Skeletal muscle cell (primary cell): ENCODE results near the gene ANKS1B.
"Not testable (repeated sequence)": the region's sequence is repeated elsewhere in the genome, so short reads cannot be mapped to it uniquely, and the experiment has no call there.

Experiments used
- DNase-seq: peaks from one replicate; pipeline ENCODE4 v3.0.0-alpha.2; 2010; ENCODE audit warnings: low read depth
- H3K4me3 ChIP-seq: 2 replicates; pipeline ENCODE4 v1.5.1; 2011; ENCODE audit warnings: low read depth, mild to moderate bottlenecking, control low read depth, low read length, moderate library complexity

ANKS1B gene

DNA sequence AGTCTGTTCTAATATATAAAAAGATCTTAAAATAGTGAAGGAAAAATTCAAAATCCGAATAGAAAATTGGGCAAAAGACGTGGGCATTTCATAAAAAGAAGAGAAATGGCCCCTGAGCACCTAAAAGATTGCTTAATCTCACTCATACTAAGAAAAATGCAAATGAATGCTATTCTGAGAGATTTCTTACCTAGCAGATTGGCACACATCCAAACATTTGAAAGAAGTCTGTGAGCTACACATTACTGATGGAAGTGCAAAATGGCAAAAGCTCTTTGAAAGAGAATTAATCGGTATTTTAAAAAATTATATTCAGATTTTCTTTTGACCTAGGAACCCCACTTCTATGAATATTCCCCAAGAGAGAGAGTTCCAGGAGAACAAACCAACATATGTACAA is 617.6 kb downstream of the ANKS1B start:
- no peak overlapping the region for H3K4me3 ChIP-seq
- no peak for DNase-seq

DNA sequence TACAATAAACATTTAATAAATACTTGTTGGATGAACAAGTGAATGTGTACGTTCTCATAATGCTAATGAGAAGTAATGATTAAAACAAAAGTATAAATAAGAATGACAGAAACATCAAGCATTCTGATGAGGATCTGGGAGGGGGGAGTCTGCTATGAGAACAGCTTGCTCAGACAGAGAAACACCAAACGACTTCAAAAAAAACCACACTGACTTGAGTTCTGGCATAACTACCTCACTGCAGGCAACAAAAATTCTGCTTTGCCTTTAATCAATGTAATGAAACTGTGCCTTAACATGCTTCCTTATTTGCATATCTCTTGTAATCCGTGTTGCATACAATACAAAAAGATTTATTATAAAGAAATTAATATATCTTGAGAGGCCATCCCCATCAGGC is 632.5 kb downstream of the ANKS1B start:
- H3K4me3 ChIP-seq, result no peak overlapping the region
- DNase-seq, result no peak

- no peak for DNase-seq
- no peak overlapping the region for H3K4me3 ChIP-seq
Measured at GRCh38 chr12:99343960-99344359, 640.8 kb downstream of the ANKS1B start.

GRCh38 chr12:99339663-99340062 is 645.1 kb downstream of the ANKS1B start:
- H3K4me3 ChIP-seq, result no peak overlapping the region
- DNase-seq, result no peak

DNA sequence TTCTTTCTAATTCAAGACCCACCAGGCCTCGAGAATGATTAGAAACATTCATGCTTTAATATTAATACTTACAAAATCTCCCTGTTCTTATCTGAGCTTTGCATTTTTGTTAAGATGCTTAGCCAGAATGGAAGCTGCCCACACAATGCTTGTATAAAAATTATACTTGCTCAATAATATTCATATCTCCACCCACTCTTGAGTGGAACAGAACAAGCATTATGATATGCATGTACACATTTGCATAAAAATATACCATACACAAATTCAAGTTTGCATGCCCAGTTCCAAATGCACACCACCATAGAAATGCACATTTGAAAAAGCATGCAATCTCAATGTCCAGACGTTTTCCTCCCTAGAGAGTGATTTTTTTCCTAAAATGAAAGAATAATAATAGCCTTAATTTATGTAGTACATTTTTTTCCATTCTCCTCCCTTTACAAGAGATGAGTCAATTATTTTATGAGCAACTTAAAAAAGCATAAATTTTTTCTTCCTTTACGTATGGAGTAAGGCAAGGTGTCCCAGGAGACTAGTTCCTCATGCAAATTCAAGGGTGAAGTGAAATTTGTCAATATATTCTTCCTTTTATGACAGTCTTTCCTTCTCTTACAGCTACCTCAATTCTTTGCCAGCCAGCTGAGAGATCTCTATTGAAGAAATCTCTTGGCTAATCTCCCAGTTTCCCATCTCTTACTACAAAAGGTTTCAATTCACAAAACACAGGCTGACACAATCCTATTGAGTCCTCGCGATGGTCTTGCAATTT is 650.3 kb downstream of the ANKS1B start:
- no peak overlapping the region for H3K4me3 ChIP-seq
- no peak for DNase-seq

DNA sequence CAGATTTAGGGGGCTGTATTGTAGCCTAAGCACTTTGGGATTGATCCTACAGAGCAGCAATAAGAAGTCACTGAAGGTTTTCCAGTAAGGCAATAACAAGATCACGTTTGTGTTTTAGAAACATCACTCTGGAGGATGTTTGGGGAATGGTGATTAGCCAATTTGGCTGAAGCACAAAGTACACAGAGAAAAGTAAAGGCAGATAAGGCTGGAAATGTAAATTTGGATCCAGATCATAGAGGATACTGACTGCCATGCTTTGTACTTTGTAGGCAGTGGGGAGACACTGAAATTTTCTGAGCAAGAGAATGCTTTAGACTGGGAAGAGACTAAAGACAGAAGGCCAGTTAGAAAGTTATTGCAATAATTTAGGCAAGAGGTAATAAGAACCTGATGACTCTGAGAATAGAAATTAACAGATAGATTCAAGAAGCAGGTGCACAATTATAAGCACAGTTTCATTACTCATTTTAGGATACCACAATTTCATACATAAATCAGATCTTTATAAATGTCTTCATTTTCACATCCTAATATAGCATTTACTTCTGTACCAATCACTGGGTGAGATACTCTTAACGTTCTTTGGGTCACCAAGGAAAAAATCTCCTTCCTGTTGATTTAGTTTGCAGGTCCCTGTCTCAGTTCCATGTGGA is 651.7 kb downstream of the ANKS1B start:
- H3K4me3 ChIP-seq, result no peak overlapping the region
- DNase-seq, result no peak

- no peak overlapping the region for H3K4me3 ChIP-seq
- no peak for DNase-seq
Measured at GRCh38 chr12:99330216-99330615, 654.5 kb downstream of the ANKS1B start.

DNA sequence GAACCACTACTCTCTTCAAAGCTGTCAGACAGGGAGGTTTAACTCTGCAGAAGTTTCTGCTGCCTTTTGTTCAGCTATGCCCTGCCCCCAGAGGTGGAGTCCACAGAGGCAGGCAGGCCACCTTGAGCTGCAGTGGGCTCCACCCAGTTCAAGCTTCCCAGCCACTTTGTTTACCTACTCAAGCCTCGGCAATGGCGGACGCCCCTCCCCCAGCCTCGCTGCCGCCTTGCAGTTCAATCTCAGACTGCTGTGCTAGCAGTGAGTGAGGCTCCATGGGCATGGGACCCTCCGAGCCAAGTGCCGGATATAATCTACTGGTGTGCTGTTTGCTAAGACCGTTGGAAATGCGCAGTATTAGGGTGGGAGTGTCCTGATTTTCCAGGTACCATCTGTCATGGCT is 663.5 kb downstream of the ANKS1B start:
- DNase-seq, H3K4me3 ChIP-seq: not testable (repeated sequence)

- no peak overlapping the region for H3K4me3 ChIP-seq
- no peak for DNase-seq
Measured at GRCh38 chr12:99311373-99311772, 673.4 kb downstream of the ANKS1B start.

GRCh38 chr12:99309812-99310211 is 674.9 kb downstream of the ANKS1B start:
- H3K4me3 ChIP-seq, result no peak overlapping the region
- DNase-seq, result no peak

- no peak for DNase-seq
- no peak overlapping the region for H3K4me3 ChIP-seq
Measured at GRCh38 chr12:99302874-99303273, 681.9 kb downstream of the ANKS1B start.

- no peak for DNase-seq
- H3K4me3 ChIP-seq, result no peak overlapping the region
Measured at GRCh38 chr12:99287136-99287535, 697.6 kb downstream of the ANKS1B start.

GRCh38 chr12:99284161-99284560 is 700.6 kb downstream of the ANKS1B start:
- no peak overlapping the region for H3K4me3 ChIP-seq
- no peak for DNase-seq

- no peak overlapping the region for H3K4me3 ChIP-seq
- no peak for DNase-seq
Measured at GRCh38 chr12:99282624-99283023, 702.1 kb downstream of the ANKS1B start.

GRCh38 chr12:99282086-99282485 is 702.6 kb downstream of the ANKS1B start:
- DNase-seq, result no peak
- H3K4me3 ChIP-seq, result no peak overlapping the region

- H3K4me3 ChIP-seq, result no peak overlapping the region
- DNase-seq, result no peak
Measured at GRCh38 chr12:99281277-99281676, 703.5 kb downstream of the ANKS1B start.

DNA sequence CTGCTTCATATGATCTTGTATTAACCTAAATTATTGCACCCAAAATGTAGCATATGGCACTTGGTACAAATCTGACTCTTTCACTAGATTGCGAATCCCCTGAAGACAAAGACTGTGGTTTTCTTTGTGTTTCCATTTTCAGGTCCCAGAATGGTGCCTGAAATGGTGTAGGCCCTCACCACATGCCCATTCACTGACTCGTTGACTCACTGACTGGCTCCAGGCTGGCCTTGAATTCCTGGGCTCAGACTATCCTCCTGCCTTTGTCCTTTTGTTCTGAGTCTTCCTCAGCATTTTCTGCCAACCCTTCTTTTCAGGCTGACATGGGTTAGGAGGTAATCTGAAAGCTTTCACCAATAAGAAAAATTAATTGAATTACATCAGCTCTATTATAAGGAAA is 705.8 kb downstream of the ANKS1B start:
- DNase-seq, result no peak
- H3K4me3 ChIP-seq, result no peak overlapping the region

- no peak overlapping the region for H3K4me3 ChIP-seq
- DNase-seq, result no peak
Measured at GRCh38 chr12:99277591-99278379, 707.0 kb downstream of the ANKS1B start.

DNA sequence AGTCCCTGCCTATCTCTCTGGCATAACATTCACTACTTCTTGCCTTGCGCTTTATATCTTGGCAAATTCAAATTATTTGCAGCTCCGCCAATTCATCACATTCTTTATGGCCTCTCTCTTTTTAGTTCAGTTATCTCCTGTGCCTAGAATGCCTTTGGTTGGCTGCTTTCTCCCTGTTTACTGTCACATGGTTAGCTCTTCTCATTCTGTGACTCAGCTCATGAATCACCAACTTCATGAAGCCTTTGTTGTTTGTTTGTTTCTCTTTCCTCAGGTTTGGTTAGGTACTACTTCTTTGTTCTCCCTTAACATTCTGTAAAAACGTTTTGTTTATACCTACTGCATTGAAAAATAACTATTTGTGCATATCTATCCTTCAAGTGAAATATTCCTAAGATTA is 713.7 kb downstream of the ANKS1B start:
- DNase-seq, result no peak
- no peak overlapping the region for H3K4me3 ChIP-seq

DNA sequence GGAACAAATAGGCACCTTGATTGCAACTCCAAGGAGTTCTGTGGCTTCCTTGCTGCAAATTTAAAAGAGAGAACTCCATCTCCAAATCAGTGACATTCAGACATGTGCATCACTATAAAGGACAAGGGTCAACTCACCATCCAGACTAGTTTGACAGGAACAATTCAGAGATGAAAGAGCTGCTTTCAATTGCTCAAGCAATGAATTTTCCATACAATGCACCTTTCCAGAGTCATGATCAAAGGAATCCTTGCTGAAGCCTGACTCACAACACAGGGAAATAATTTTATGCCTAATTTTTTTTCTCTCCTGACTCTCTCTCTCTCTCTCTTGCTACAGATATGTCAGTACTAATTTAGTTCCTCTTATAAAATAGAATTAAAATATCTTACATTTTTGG is 717.7 kb downstream of the ANKS1B start:
- H3K4me3 ChIP-seq, result no peak overlapping the region
- DNase-seq, result no peak
